ENCODE measurements around the gene PLEKHG4.

GRCh38 chr16:67238278-67238575, 41.1 kb upstream of the PLEKHG4 start:
- TF ChIP-seq CTCF (IDR thresholded peaks at IDR 0.05) (no peak), POLR2A (IDR thresholded peaks at IDR 0.05) (no peak)
